PC-3 (cell line): ENCODE results near the gene PUM2.

Experiments used
- EZH2phosphoT487 ChIP-seq: fragments of 300-600 bp; sonication (generic); IDR thresholded peaks from 2 replicates; pipeline ENCODE4 v1.6.1; 2018; ENCODE audit warnings: mild to moderate bottlenecking, antibody characterized with exemption, low read length, borderline replicate concordance
- TF ChIP-seq, protein P1 (sequence below): fragments of 300-600 bp; sonication (generic); conservative IDR thresholded peaks from 2 replicates; pipeline ENCODE4 v1.5.1; 2017; ENCODE audit warnings: antibody characterized with exemption, low read depth, mild to moderate bottlenecking, low read length

DNA sequence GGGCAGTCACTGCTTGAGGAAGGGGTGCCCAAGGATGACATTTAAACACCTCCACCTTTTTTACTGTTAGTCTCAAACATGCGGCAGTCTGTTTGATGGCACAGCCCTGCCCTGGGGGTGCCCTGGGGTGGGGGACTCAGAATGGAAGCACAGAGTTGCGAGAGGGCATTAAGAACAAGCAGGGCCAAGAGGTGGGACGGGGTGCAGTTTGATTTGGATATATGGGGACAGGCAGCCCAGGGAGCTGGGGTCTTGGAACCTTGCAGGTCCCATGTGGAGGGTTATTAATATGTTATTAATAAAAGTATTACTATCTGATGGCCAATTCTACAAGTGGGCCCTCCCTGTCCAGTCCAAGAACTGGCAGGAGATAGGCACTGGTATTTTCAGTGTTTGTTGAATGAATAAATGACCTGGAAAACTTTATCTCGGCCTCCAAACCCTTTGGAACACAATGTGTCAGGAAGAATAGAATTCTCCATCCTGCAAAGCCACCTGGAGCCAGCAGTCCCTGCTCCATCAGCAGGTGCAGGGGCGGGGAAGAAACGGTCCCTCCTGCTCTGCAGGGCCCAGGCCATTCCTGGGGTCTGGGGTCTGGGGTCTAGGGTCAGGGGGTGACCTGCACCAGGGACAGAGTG lies 150.9 kb downstream of the PUM2 start:
- TF ChIP-seq, protein P1, sequence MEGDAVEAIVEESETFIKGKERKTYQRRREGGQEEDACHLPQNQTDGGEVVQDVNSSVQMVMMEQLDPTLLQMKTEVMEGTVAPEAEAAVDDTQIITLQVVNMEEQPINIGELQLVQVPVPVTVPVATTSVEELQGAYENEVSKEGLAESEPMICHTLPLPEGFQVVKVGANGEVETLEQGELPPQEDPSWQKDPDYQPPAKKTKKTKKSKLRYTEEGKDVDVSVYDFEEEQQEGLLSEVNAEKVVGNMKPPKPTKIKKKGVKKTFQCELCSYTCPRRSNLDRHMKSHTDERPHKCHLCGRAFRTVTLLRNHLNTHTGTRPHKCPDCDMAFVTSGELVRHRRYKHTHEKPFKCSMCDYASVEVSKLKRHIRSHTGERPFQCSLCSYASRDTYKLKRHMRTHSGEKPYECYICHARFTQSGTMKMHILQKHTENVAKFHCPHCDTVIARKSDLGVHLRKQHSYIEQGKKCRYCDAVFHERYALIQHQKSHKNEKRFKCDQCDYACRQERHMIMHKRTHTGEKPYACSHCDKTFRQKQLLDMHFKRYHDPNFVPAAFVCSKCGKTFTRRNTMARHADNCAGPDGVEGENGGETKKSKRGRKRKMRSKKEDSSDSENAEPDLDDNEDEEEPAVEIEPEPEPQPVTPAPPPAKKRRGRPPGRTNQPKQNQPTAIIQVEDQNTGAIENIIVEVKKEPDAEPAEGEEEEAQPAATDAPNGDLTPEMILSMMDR: no peak
- no peak for TF ChIP-seq EZH2phosphoT487
